Muscle layer of duodenum (tissue), 2 donors: Measurements from ENCODE around the gene SIGLEC14.
"Not testable (repeated sequence)": the region's sequence is repeated elsewhere in the genome, so short reads cannot be mapped to it uniquely, and the experiment has no call there.

ENCODE experiments used
- H3K27ac ChIP-seq: one replicate; pipeline ENCODE4 v1.7.0; 2013; ENCODE audit warnings: mild to moderate bottlenecking, low read length
- H3K27me3 ChIP-seq: one replicate; pipeline ENCODE4 v1.7.0; 2013; ENCODE audit warnings: low read depth, mild to moderate bottlenecking, control low read depth, low read length
- H3K36me3 ChIP-seq, 2 donors: one replicate each; pipeline ENCODE4 v1.7.0; 2013; ENCODE audit warnings: low read length in 2 of 2, control low read depth in 1 of 2, mild to moderate bottlenecking in 1 of 2; ENCODE audit not compliant: insufficient read depth in 2 of 2, control insufficient read depth in 1 of 2
- H3K4me1 ChIP-seq, 2 donors: one replicate each; pipeline ENCODE4 v1.7.0; 2013; ENCODE audit warnings: low read length in 2 of 2, mild to moderate bottlenecking in 2 of 2, control low read depth in 1 of 2, moderate library complexity in 1 of 2; ENCODE audit not compliant: insufficient read depth in 2 of 2, control insufficient read depth in 1 of 2
- H3K4me3 ChIP-seq, 2 donors: one replicate each; pipeline ENCODE4 v1.7.0; 2013; ENCODE audit warnings: low read length in 2 of 2, low read depth in 1 of 2, mild to moderate bottlenecking in 1 of 2
- H3K9me3 ChIP-seq, 2 donors: one replicate each; pipeline ENCODE4 v1.7.0; 2013; ENCODE audit warnings: low read length in 2 of 2, control low read depth in 1 of 2, mild to moderate bottlenecking in 1 of 2; ENCODE audit not compliant: control insufficient read depth in 1 of 2
- donor health status: healthy.

The SIGLEC14 gene

GRCh38 chr19:51689751-51690453 lies 43.3 kb upstream of the SIGLEC14 start:
- Histone ChIP-seq H3K27ac (peak overlapping the region; percentile 67), H3K4me1 (peaks cover 19 to 54% of the 10 kb centered on the region in 2 donors), H3K4me3 (peak overlapping the region; percentile 74 to 97), H3K27me3 (peaks cover 8% of the 10 kb centered on the region), H3K9me3 (no peaks in the 10 kb centered on the region), H3K36me3 (peaks cover under 1 to 16% of the 10 kb centered on the region in 2 donors)

- Histone ChIP-seq H3K9me3 (no peaks in the 10 kb centered on the region), H3K4me3 (peak overlapping the region; percentile 61 to 97), H3K27me3 (peaks cover 8% of the 10 kb centered on the region), H3K4me1 (peaks cover 19 to 52% of the 10 kb centered on the region in 2 donors), H3K36me3 (peaks cover 0 to 9% of the 10 kb centered on the region in 2 donors), H3K27ac (peak overlapping the region; percentile 68)
Measured at GRCh38 chr19:51688671-51689571, 42.3 kb upstream of the SIGLEC14 start.

GRCh38 chr19:51687791-51688670 lies 41.4 kb upstream of the SIGLEC14 start:
- H3K27me3 ChIP-seq: peaks cover 8% of the 10 kb centered on the region
- H3K9me3 ChIP-seq: no peaks in the 10 kb centered on the region
- peak overlapping the region; percentile 68 for H3K27ac ChIP-seq
- H3K4me3 ChIP-seq: peak overlapping the region; percentile 61 to 97
- peaks cover 17 to 44% of the 10 kb centered on the region in 2 donors for H3K4me1 ChIP-seq
- H3K36me3 ChIP-seq: peaks cover 0 to 2% of the 10 kb centered on the region in 2 donors

- Histone ChIP-seq H3K27ac (no peak overlapping the region), H3K36me3 (no peaks in the 10 kb centered on the region), H3K9me3 (no peaks in the 10 kb centered on the region), H3K27me3 (peaks cover 8% of the 10 kb centered on the region), H3K4me1 (peaks cover 9 to 25% of the 10 kb centered on the region in 2 donors), H3K4me3 (no peak overlapping the region)
Measured at GRCh38 chr19:51686171-51686570, 39.5 kb upstream of the SIGLEC14 start.

- no peaks in the 10 kb centered on the region for H3K36me3 ChIP-seq
- no peak overlapping the region for H3K4me3 ChIP-seq
- no peak overlapping the region for H3K27ac ChIP-seq
- H3K4me1 ChIP-seq: no peaks in the 10 kb centered on the region
- peaks cover 0 to 1% of the 10 kb centered on the region in 2 donors for H3K9me3 ChIP-seq
- peaks cover 7% of the 10 kb centered on the region for H3K27me3 ChIP-seq
Measured at GRCh38 chr19:51681286-51681941, 34.8 kb upstream of the SIGLEC14 start.

- H3K9me3 ChIP-seq: peaks cover 0 to 2% of the 10 kb centered on the region in 2 donors
- no peaks in the 10 kb centered on the region for H3K4me1 ChIP-seq
Measured at GRCh38 chr19:51680474-51680873, 33.8 kb upstream of the SIGLEC14 start.

GRCh38 chr19:51676566-51677083 lies 30.0 kb upstream of the SIGLEC14 start:
- H3K4me1 ChIP-seq: no peaks in the 10 kb centered on the region
- peaks cover 7% of the 10 kb centered on the region for H3K27me3 ChIP-seq
- H3K9me3 ChIP-seq: peaks cover 0 to 2% of the 10 kb centered on the region in 2 donors
- no peak overlapping the region for H3K27ac ChIP-seq
- no peaks in the 10 kb centered on the region for H3K36me3 ChIP-seq
- no peak overlapping the region for H3K4me3 ChIP-seq

More at GRCh38 chr19:51680474-51680873, 33.8 kb upstream of the SIGLEC14 start:
- H3K4me3 ChIP-seq: no peak overlapping the region
- no peak overlapping the region for H3K27ac ChIP-seq
- no peaks in the 10 kb centered on the region for H3K36me3 ChIP-seq
- peaks cover 7% of the 10 kb centered on the region for H3K27me3 ChIP-seq

GRCh38 chr19:51675911-51676565 lies 29.4 kb upstream of the SIGLEC14 start:
- H3K4me3 ChIP-seq, H3K27ac ChIP-seq, H3K27me3 ChIP-seq, H3K36me3 ChIP-seq, H3K4me1 ChIP-seq, H3K9me3 ChIP-seq: not testable (repeated sequence)

- no peaks in the 10 kb centered on the region for H3K9me3 ChIP-seq
- peaks cover 7% of the 10 kb centered on the region for H3K27me3 ChIP-seq
- no peak overlapping the region for H3K27ac ChIP-seq
- no peak overlapping the region for H3K4me3 ChIP-seq
- H3K36me3 ChIP-seq: no peaks in the 10 kb centered on the region
- H3K4me1 ChIP-seq: no peaks in the 10 kb centered on the region
Measured at GRCh38 chr19:51668216-51668615, 21.6 kb upstream of the SIGLEC14 start.

GRCh38 chr19:51664997-51665396 lies 18.4 kb upstream of the SIGLEC14 start:
- H3K9me3 ChIP-seq: no peaks in the 10 kb centered on the region
- H3K27ac ChIP-seq: no peak overlapping the region
- H3K4me3 ChIP-seq: no peak overlapping the region
- H3K36me3 ChIP-seq: no peaks in the 10 kb centered on the region
- no peaks in the 10 kb centered on the region for H3K4me1 ChIP-seq
- H3K27me3 ChIP-seq: peaks cover 7% of the 10 kb centered on the region
